RPMI7951 (cell line): ENCODE results near the gene CLEC12A. TPM values are rescaled to one million over a fixed set of nuclear protein-coding genes. Genes with fewer than 3 reads are reported as not detected.

Experiments used
- DNase-seq: peaks from one replicate; pipeline ENCODE4 v3.0.0-alpha.2; 2012; ENCODE audit warnings: low read depth
- total RNA-seq: library from RNA; depleted of rRNA; stranded (reverse); fragments of >200 nt; shearing (Covaris generic); gene quantifications from 2 replicates; pipeline ENCODE4 v1.2.3, GENCODE V29; 2014; rRNA removed

The CLEC12A gene
- total RNA-seq, 1 experiment from 2014 or later: not detected

- DNase-seq: peak; percentile 5
Measured at GRCh38 chr12:10033783-10034545, 62.8 kb downstream of the CLEC12A start.

Other genes with a start within 250 kb of the CLEC12A start
- not detected in 2 replicates for gene CLECL1, start 238.3 kb upstream of the CLEC12A start, total RNA-seq
- not detected in 2 replicates for gene CD69, start 210.5 kb upstream of the CLEC12A start, total RNA-seq
- gene KLRF1, start 143.9 kb upstream of the CLEC12A start, total RNA-seq: not detected in 2 replicates
- gene CLEC2B, start 102.1 kb upstream of the CLEC12A start, total RNA-seq: 53.2 and 59.1 TPM in 2 replicates
- not detected in 2 replicates for gene KLRF2, start 89.9 kb upstream of the CLEC12A start, total RNA-seq
- not detected in 2 replicates for gene CLEC2A, start 39.0 kb upstream of the CLEC12A start, total RNA-seq
- gene CLEC1B, start 27.7 kb downstream of the CLEC12A start, total RNA-seq: not detected in 2 replicates
- not detected in 2 replicates for gene CLEC12B, start 39.2 kb downstream of the CLEC12A start, total RNA-seq
- gene CLEC9A, start 59.3 kb downstream of the CLEC12A start, total RNA-seq: not detected in 2 replicates
- gene CLEC1A, start 127.6 kb downstream of the CLEC12A start, total RNA-seq: 0.12 TPM in 1 of 2 replicates, not detected in the other
- gene CLEC7A, start 158.8 kb downstream of the CLEC12A start, total RNA-seq: not detected in 2 replicates
- gene OLR1, start 200.7 kb downstream of the CLEC12A start, total RNA-seq: not detected in 2 replicates
- not detected in 2 replicates for gene TMEM52B, start 207.6 kb downstream of the CLEC12A start, total RNA-seq
- 14.3 and 20.7 TPM in 2 replicates for gene GABARAPL1, start 241.5 kb downstream of the CLEC12A start, total RNA-seq